ENCODE results near the gene WDR1.

- TF ChIP-seq CTCF (IDR thresholded peaks at IDR 0.05) (no peak), POLR2A (IDR thresholded peaks at IDR 0.05) (no peak)
Measured at GRCh38 chr4:10066206-10066605, 50.4 kb downstream of the WDR1 start.
